A204.1 (cell line): Measurements from ENCODE around the gene HAUS8.
A peak's percentile ranks its signal among the peaks of the same experiment; 100 is the strongest.
"Not testable (repeated sequence)": the region's sequence is repeated elsewhere in the genome, so short reads cannot be mapped to it uniquely, and the experiment has no call there.

Experiments used
- FAIRE-seq: peaks from 2 replicates; lab custom pipeline; 2012; peaks lifted over from hg19 to GRCh38; lab: Jason Lieb, UNC

HAUS8 gene, protein sequence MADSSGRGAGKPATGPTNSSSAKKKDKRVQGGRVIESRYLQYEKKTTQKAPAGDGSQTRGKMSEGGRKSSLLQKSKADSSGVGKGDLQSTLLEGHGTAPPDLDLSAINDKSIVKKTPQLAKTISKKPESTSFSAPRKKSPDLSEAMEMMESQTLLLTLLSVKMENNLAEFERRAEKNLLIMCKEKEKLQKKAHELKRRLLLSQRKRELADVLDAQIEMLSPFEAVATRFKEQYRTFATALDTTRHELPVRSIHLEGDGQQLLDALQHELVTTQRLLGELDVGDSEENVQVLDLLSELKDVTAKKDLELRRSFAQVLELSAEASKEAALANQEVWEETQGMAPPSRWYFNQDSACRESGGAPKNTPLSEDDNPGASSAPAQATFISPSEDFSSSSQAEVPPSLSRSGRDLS

DNA sequence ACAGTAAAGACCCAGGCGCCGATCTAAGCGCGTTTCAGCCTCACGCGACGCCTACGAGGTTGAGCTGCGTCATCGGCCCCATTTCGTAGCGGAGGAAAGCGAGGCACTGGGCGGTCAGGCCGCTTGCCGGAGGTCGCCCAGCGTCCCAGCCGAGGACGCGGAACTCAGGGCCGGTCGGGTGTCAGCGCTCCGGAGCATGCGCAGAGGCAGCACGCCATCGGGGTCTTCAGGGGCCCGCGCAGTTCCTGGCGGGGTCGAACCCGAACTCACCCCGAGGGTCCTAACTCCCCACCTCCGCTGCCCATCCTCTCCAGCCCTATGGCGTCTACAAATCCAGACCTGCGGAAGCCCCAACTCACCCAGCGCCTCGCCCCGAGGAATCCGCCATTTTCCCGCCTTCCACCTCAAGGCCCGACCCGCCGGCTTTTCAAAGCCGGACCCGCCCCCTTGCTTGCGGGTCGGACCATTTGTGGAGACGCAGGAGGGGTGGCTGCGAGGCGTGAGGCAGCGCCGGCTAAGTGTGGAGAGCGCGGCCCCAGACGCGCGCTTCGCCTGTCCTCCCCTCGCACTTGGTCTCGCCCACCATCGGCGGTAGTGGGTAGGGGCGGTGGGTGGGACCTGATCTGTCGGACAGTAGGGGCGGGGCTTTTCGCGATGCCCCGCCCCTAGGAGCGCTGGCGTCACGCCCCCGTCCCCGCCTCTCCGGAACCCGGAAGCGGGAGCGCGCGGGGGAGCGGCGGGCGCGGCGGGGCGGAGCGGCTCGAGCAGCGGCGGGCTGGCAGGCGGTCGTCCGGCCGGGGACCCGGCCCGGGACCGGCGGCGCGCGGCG, at the start of gene HAUS8, which contains the start of gene MYO9B:
HAUS8 (minus strand) TSS at position 418 of the 829 bp plus-strand sequence; CDS start at position 388, 30 bp downstream.
MYO9B (plus strand) TSS at position 743 of the 829 bp plus-strand sequence. CDS start 25,941 bp downstream, outside the sequence.
- FAIRE-seq, result peak; percentile 43

DNA sequence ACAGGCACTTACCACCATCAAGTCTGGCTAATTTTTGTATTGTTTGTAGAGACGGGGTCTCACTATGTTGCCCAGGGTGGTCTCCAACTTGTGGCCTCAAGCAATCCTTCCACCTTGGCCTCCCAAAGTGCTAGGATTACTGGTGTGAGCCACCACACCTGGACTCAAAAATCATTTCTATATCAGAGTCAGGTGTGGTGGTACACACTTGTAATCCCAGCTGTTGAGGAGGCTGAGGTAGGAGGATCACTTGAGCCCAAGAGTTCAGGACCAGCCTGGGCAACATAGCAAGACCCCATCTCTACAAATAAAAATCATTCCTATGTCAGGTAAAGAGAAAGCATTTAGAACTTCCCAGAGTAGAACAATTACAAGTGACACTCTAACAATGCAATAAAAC, 48.8 kb upstream of the HAUS8 start:
- no peak for FAIRE-seq

DNA sequence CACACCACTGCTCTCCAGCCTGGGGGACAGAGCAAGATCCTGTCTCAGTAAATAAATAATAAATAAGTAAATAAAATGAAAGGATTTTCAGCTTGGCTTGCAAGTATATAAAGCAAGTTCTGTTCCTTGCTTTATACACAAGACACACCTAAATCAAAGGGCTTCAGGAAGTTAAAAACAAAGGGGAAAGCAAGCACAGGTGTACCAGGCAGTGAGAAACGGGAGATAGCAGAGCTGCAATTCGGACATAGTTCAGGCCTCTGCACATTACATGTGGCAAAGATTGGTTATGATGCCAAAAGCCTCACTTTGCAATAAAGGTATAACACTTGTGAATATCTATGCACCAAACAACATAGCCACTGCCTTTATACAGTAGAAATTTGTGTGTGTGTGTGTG, 47.8 kb upstream of the HAUS8 start:
- no peak for FAIRE-seq

DNA sequence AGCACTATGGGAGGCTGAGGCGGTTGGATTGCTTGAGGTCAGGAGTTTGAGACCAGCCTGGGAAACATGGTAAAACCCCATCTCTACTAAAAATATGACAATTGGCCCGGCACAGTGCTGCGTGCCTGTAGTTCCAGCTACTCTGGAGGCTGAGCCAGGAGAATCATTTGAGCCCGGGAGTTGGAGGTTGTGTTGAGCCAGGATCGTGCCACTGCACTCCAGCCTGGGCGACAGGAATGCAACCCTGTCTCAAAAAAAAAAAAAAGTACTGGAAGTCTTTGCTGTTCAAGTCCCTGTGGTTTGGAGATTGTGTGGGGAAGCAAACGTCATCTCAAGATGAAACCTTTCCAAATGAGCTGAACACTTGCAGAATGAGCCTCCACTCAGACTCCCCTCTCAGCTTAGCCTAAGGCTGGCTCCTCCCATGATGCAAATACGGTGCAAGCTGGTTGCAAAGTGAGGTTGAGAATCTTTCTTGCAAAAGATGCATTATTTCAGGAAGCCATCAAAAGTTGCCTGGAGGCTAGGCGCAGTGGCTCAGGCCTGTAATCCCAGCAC, 46.6 kb upstream of the HAUS8 start:
- no peak for FAIRE-seq

DNA sequence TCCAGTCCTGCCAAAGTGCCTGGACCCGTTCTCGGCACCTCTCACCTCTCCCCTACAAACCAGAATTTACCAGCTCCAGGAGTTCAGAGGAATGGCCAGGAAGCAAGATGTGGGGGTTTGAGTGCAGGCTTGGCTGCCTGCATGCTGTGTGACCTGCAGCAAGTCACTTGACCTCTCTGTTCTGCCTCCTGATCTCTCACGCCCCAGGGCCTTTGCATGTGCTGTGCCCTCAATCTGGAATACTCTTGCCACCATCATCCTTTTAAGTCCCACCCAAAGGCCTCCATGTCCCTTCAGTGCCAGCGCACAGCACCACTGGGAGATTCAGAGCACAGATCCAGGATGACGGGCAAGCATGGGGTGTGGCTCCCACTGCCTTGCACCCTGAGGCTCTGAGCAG, 43.7 kb upstream of the HAUS8 start:
- no peak for FAIRE-seq

DNA sequence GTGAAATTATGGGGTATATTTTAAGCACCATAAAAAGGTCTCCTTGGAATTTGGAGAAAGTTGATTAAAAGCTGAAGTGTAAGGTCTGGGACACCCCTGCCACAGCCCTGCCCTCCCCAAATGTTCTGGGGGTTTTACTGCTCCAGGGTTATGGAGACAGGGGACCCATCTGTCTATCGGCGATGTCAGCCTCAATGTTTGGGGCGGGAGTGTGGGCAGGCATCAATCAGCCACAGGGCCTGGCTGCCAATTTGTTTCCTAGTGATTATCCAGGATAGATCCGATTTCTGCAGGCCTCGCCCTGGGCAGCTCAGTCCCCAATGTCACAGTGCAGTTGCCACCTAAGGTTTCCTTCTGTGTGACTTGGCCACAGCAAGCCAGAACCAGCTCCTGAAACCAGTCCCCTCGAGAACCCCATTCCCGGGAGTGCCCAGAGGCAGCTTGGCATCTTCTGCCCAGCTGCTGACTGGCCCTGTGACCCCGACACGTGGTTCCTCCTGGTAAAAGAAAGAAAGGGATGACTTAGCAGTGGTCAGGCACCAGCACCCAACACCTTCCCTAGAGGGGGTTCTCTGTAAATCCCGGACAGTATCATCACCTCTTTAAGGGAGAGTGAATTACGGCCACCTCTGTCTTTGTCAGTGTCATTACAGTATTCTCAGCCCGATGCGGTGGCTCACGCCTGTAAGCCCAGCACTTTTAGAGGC, 41.9 kb upstream of the HAUS8 start:
- FAIRE-seq, result no peak

DNA sequence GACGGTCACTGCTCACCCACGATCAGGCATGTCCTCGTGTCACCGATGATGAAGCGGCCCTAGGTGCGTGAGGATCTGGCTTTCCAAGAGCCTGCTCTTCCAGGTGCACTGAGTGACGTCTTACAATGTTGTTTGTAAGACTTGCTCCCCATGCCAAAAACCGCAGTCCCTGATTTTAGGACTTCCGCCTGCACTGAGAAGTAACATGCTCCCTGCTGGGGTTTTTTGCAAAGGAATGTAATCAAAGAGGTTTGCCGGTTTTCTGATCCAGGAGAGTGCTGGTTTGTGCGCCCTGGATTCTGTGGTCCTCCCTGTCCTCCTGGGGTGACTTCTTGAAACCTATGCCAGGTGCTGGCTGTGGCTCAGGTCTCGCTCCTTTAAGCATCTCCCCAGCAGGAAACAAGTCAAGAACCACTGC, 39.2 kb upstream of the HAUS8 start:
- no peak for FAIRE-seq

DNA sequence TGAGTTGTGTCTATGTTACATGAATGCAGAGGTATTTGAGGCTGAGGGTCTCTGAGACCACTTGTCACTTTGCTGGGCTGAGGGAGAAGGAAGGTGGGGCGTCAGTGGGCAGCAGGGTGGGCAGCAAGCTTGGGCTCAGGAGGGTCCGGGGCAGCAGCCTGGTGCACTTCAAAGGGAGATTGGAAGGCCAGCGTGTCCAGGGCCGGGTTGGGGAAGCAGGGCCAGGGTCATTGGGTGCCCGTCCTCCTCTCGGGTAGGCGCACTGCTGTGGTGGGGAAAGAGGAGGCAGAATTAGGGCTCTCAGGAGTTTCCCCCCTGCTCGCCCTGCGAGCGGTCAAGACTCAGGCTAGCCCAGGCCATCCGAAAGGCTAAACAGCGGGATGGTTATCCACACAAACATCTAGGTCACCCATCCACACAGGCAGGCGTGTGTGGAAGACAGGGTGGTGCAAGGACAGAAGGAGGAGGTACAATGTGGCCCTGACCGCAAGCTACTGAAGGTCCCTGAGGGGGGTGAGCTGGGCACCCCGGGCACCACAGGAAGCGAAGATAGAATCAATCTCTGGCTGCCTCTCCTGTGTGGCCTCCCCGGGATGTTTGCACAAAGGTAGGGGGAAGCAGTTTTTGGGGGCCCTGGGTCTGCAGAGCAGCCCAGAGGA, 38.0 kb upstream of the HAUS8 start:
- no peak for FAIRE-seq

DNA sequence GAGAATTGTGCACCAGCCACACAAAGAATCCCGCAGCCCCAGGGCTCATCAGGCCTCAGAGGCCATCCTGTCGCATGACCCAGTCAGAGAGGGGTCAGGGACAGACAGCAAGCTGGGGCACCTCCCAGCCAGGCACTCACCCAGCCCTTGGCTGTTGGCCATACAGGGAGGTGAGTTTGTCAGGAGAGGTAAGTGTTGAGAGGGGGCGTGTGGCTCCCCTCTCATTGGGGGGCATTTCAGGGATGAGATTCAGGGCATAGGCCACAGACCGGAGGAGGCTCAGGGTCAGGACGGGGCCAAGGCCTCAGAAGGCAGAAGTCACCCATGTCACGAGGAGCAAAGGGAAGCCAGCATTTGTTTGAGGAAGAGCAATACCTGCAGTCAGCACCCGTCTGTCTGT, 37.4 kb upstream of the HAUS8 start:
- FAIRE-seq, result no peak

DNA sequence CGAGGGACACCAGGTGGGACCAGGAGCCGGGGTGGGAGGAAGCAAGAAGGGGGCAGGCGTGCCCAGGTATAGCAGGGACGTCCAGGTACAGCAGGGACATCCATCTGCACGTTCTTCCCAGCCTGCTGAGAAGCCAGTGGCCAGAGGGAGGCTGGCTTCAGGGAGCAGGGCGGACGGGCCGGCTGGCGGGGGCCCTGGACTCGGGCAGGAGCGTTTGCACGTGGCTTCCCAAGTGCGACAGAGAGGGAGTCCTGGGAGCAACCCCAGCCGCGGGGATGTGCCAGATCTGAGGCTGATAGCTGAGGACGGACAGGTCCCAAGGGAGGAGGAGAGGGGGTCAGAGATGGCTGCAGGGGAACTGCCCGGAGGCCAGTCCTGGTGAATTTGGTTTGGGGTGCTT, 37.0 kb upstream of the HAUS8 start:
- FAIRE-seq, result no peak

DNA sequence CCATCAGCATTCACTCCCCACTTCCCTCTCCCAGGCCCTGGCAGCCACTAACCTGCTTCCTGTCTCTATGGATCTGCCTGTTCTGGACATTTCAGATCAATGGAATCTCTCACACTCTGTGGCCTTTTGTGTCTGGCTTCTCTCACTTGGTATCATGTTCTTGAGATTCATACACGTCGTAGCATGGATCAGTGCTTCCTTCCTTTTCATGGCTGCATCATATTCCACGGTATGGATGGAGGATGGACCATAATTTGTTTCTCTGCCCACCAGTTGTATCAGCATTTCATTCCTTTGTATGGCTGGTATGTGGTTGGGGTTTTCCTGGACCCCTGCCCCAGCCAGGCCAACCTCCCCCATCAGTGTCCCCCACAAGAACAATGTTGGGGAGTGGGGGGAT, 36.5 kb upstream of the HAUS8 start:
- no peak for FAIRE-seq

DNA sequence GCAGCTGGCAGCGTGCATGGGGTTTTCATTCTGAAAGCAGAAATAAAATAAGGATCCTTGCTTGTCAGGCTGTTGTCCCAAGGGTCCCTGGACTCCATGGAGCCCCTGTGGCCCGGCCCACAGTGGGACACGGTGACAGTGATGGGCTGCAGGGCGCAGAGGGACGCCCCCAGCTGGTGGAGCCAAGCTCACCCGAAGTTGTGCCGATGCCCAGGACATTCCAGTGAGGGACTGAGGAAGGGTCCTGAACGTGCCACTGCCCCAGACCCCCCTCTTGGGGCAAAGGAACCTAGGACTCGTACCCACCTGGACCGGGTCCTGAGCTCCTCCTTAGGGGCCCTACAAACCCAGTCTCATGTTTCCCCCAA, 35.3 kb upstream of the HAUS8 start:
- FAIRE-seq, result no peak

DNA sequence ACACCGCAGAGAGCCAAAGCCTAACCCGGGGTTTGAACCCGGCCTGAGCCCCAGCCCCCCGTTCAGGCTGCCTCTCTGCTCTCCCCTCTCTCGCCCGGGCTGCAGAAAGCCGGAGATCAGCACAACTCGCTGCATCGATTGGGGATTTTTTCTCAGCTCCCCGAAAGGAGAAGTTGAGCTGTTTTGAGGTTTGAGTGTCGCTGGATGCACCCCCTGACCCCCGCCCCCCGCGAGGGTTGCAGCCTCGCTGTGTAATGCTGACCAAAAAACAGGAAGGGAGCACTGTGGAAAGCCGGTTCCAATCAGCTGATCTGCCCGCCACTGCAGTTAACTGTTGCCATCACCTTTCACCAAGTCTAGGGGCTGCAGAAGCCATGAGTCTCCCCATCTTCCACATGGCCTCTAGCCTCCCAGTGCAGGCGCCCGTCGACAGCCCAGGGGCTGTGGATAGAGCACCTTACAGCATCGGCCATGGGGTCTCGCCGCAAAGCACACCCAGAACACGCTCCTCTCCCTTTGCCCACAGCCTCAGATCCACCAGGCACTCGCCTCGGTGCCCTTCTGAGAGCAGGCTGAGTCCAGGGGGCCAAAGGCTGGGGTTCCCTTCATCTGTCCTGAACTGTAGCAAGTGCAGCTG, 34.8 kb upstream of the HAUS8 start:
- FAIRE-seq, result no peak

DNA sequence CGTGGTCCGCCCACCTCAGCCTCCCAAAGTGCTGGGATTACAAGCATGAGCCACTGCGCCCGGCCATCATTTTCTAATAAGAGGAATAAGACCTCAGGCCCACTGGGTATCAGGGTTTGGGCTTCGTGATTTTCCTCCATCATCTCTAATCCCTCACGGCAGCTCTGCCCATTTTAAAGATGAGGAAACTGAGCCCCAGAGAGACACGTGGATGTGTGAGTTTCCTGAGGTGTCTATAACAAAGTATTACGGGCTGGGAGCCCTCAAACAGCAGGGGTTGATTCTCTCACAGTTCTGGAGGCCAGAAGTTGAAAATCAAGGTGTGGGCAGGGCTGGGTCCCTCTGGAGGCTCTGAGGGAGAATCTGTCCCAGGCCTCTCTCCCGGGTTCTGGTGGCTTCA, 34.0 kb upstream of the HAUS8 start:
- FAIRE-seq, result no peak

DNA sequence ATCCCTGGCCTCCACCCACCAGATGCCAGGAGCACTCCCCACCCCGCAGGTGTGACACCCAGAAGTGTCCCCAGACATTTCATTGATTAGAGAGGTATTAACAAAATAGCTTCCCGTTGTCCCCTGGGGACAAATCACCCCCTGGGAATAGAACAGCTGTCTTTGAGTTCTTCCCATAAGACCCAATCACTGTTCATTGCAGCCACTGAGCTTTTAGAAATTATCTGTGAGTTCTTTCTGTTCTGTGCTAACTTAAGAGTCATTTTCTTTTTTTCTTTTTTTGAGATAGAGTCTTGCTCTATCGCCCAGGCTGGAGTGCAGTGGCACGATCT, 33.2 kb upstream of the HAUS8 start:
- FAIRE-seq, result no peak

DNA sequence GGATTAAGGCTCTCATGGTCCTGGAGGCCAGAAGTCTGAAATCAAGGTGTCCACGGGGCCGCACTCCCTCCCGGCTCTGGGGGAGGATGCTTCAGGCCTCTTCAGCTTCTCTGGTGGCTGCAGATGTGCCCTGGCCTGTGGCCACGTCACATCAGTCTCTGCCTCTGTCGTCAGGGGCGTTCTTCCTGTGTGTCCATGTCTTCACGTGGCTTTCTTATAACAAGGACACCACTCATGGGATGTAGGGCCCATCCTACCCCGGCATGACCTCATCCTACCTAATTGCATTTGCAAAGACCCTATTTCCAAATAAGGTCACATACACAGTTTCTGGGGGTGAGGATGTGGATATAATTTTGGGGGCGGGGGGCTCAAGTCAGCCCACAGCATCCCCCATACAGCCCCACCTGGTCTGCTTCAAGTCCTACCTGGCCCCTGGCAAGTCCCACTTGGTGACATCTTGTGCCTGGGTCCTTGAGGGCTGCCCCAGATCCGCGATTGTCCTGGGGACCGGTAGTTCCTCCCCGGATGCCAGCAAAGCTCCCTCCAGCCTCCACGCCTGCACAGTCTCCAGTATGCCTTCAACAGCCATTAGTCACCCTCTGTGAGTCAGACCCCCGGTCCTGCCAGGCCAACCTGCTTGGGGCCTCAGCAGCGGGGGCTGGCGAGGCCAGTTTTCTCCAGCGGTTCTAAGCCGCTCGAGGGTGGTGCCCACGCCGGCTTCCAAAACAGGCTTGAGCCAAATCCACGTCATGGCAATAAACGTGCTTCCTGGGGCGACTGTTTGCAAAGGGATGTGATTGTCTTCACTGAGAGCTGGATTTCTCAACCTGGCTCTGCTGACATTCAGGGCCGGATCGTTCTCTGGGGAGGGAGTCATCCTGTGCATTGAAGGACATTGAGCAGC, 32.5 kb upstream of the HAUS8 start:
- FAIRE-seq, result no peak

DNA sequence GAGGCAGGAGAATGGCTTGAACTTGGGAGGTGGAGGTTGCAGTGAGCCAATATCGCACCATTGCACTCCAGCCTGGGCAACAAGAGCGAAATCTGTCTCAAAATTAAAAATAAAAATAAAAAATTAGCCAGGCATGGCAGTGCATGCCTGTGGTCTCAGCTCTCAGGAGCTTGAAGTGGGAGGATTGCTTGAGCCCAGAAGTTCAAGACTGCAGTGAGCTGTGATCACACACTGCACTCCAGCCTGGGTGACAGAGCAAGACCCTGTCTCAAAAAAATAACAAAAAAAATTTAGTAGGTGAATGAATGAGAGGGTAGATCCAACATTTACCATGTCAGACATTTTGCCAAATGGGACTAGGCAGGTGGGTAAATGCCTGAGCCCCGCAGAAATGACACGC, 31.7 kb upstream of the HAUS8 start:
- FAIRE-seq, result not testable (repeated sequence)

DNA sequence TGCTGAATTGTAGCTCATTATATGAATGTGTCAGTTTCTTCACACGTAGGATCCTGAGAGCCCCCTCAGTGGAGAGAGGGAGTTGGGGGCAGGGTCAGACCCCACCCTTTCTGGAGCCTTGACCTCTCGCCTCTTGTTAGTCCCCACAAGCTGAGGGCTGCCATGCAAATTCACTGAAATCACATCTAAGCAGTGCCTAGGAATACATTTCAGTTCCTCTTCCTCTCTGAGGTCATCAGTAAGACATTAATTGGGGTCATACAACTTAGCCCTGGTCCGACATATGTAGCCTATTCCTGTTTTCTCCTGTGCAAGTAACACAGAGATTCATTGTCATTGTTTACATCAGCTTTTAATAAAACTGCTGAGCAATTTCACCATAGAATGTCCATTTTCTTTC, 30.3 kb upstream of the HAUS8 start:
- no peak for FAIRE-seq

DNA sequence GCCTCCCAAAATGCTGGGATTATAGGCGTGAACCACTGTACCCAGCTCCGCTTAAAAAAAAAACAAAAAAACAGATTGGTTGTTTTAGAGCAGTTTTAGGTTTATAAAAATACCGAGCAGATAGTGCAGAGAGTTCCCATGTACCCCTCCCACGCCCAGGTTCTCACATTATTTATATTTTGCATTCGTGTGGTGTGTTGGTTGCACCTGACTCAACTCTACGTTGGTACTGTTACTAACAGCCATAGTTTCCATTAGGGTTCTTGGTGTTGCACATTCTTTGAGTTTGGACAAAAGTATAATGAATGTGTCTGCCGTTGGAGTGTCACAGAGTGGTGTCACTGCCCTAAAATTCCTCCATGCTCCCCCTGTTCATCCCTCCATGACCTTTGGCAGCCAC, 29.4 kb upstream of the HAUS8 start:
- FAIRE-seq, result no peak

DNA sequence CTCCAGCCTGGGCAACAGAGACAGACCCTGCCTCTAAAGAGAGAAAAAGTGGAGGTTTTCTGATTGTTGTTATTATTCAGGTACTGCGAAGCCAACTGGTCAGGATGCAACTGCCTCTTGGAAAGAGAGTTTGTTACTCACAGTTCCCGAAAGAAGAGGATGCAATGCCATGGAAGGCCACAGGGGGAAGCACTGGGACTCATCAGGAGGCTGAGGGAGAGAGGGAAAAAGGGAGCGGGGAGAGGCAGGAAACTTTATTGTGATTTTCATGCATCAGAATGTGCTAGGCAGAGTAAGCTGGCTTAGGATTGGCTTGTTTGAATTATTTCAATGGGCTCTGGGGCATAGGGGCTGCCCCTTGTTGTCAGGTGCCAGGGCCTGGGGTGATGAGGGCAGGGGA, 27.9 kb upstream of the HAUS8 start:
- FAIRE-seq, result no peak
